Activated naive CD4-positive, alpha-beta T cell treated with anti-CD3 and anti-CD28 coated beads, Interleukin-2, amount 10 ng/mL, durations not matched to agents 7 days and 5 days (primary cell): ENCODE measurements around the gene GRB2.
"Not testable (repeated sequence)": the region's sequence is repeated elsewhere in the genome, so short reads cannot be mapped to it uniquely, and the experiment has no call there.

Experiments
- CTCF ChIA-PET: fragments of 350-600 bp; sonication (Branson Sonifier 250); formaldehyde crosslinking; loops from one replicate; lab custom pipeline; 2021; ENCODE audit warnings: antibody characterized with exemption; lab: Charles Lee
- DNase-seq: peaks from one replicate; pipeline ENCODE4 v3.0.0-alpha.2; 2020
- H3K27ac Mint-ChIP-seq: one replicate; pipeline ENCODE4 v1.8.0; 2021; ENCODE audit warnings: mild to moderate bottlenecking, moderate library complexity, mixed read lengths
- H3K27me3 Mint-ChIP-seq: one replicate; pipeline ENCODE4 v1.8.0; 2021; ENCODE audit warnings: mild to moderate bottlenecking, mixed read lengths
- H3K36me3 Mint-ChIP-seq: one replicate; pipeline ENCODE4 v1.8.0; 2021; ENCODE audit warnings: mixed read lengths
- H3K4me1 Mint-ChIP-seq: one replicate; pipeline ENCODE4 v1.8.0; 2021; ENCODE audit warnings: mixed read lengths
- H3K4me3 Mint-ChIP-seq: one replicate; pipeline ENCODE4 v1.8.0; 2021; ENCODE audit warnings: mild to moderate bottlenecking, moderate library complexity, mixed read lengths
- H3K9me3 Mint-ChIP-seq: one replicate; pipeline ENCODE4 v1.8.0; 2021; ENCODE audit warnings: mixed read lengths

GRB2 gene

GRCh38 chr17:75307957-75308731 is 97.3 kb downstream of the GRB2 start:
- Mint-ChIP-seq H3K27ac (no peak overlapping the region), H3K9me3 (no peaks in the 10 kb centered on the region), H3K36me3 (no peaks in the 10 kb centered on the region)

GRCh38 chr17:75301502-75302206 is 103.8 kb downstream of the GRB2 start:
- no peak for DNase-seq
- Mint-ChIP-seq H3K4me3 (no peak overlapping the region), H3K4me1 (peaks cover 8% of the 10 kb centered on the region), H3K27ac (no peak overlapping the region), H3K27me3 (no peaks in the 10 kb centered on the region), H3K9me3 (no peaks in the 10 kb centered on the region), H3K36me3 (peaks cover 1% of the 10 kb centered on the region)
- CTCF ChIA-PET: no interaction called here

More at GRCh38 chr17:75307957-75308731, 97.3 kb downstream of the GRB2 start:
- Mint-ChIP-seq H3K4me3 (no peak overlapping the region), H3K4me1 (peaks cover 7% of the 10 kb centered on the region), H3K27me3 (no peaks in the 10 kb centered on the region)
- DNase-seq: no peak
- CTCF ChIA-PET: no interaction called here

GRCh38 chr17:75301049-75301448 is 104.4 kb downstream of the GRB2 start:
- Mint-ChIP-seq H3K4me1 (peaks cover 10% of the 10 kb centered on the region), H3K27me3 (no peaks in the 10 kb centered on the region), H3K27ac (no peak overlapping the region), H3K4me3 (no peak overlapping the region), H3K36me3 (peaks cover 1% of the 10 kb centered on the region), H3K9me3 (no peaks in the 10 kb centered on the region)
- DNase-seq: no peak
- CTCF ChIA-PET: no interaction called here

GRCh38 chr17:75300280-75300679 is 105.2 kb downstream of the GRB2 start:
- Mint-ChIP-seq H3K9me3 (no peaks in the 10 kb centered on the region), H3K27me3 (no peaks in the 10 kb centered on the region), H3K36me3 (peaks cover 1% of the 10 kb centered on the region), H3K27ac (no peak overlapping the region), H3K4me1 (peaks cover 17% of the 10 kb centered on the region), H3K4me3 (no peak overlapping the region)
- no peak for DNase-seq
- CTCF ChIA-PET: no interaction called here

- no peak for DNase-seq
- Mint-ChIP-seq H3K4me3 (no peak overlapping the region), H3K27ac (peak overlapping the region; percentile 85), H3K27me3 (no peaks in the 10 kb centered on the region), H3K4me1 (peaks cover 22% of the 10 kb centered on the region), H3K9me3 (no peaks in the 10 kb centered on the region), H3K36me3 (peaks cover 1% of the 10 kb centered on the region)
- CTCF ChIA-PET: interaction anchor here (0.6 to 1.7 kb wide), 5 partner anchors 14 to 108 kb away, joined by 3 to 4 read pairs (median 3); partner anchors contain the start of gene MIF4GD
Observed at GRCh38 chr17:75295201-75296158, 110.0 kb downstream of the GRB2 start.

GRCh38 chr17:75292810-75293448 is 112.5 kb downstream of the GRB2 start:
- peaks cover 37% of the 10 kb centered on the region for H3K4me1 Mint-ChIP-seq
- not testable (repeated sequence) for H3K27me3 Mint-ChIP-seq, H3K27ac Mint-ChIP-seq, H3K9me3 Mint-ChIP-seq, H3K36me3 Mint-ChIP-seq, DNase-seq, H3K4me3 Mint-ChIP-seq
- CTCF ChIA-PET: interaction anchor here (1.2 to 1.6 kb wide), 2 partner anchors 30 to 120 kb away, joined by 3 to 6 read pairs; no protein-coding TSS in a partner anchor

- Mint-ChIP-seq H3K27ac (peak overlapping the region; percentile 100), H3K4me1 (peaks cover 25% of the 10 kb centered on the region), H3K27me3 (peaks cover 5% of the 10 kb centered on the region), H3K9me3 (no peaks in the 10 kb centered on the region), H3K4me3 (peak overlapping the region; percentile 99), H3K36me3 (peaks cover 19% of the 10 kb centered on the region)
- CTCF ChIA-PET: interaction anchor here (0.7 to 2.6 kb wide), 13 partner anchors 8 to 122 kb away, joined by 3 to 22 read pairs (median 6); partner anchors contain the start of genes GRB2 and MIF4GD
- DNase-seq: peak; percentile 73
Observed at GRCh38 chr17:75289832-75290337, 115.6 kb downstream of the GRB2 start.

GRCh38 chr17:75289115-75289831 is 116.2 kb downstream of the GRB2 start, which contains the start of gene SLC25A19:
Gene SLC25A19, minus strand, starts transcription at chr17:75289433. Its CDS starts 2,669 bp downstream, at chr17:75286764.
- CTCF ChIA-PET: interaction anchor here (0.7 to 2.6 kb wide), 14 partner anchors 9 to 123 kb away, joined by 3 to 22 read pairs (median 4); partner anchors contain the start of gene MIF4GD
- Mint-ChIP-seq H3K4me1 (peaks cover 25% of the 10 kb centered on the region), H3K36me3 (peaks cover 19% of the 10 kb centered on the region), H3K27ac (peak within 1 kb of the TSS; percentile 100), H3K9me3 (no peaks in the 10 kb centered on the region), H3K27me3 (peaks cover 5% of the 10 kb centered on the region), H3K4me3 (peak within 1 kb of the TSS; percentile 99)
- peak; percentile 99 for DNase-seq

GRCh38 chr17:75288770-75289114 is 116.7 kb downstream of the GRB2 start:
- Mint-ChIP-seq H3K4me1 (peaks cover 25% of the 10 kb centered on the region), H3K9me3 (no peaks in the 10 kb centered on the region), H3K36me3 (peaks cover 20% of the 10 kb centered on the region), H3K27ac (peak overlapping the region; percentile 100), H3K4me3 (peak overlapping the region; percentile 99), H3K27me3 (peaks cover 5% of the 10 kb centered on the region)
- CTCF ChIA-PET: interaction anchor here (0.8 to 2.6 kb wide), 12 partner anchors 9 to 123 kb away, joined by 3 to 22 read pairs (median 4); partner anchors contain the start of gene MIF4GD
- no peak for DNase-seq

- peak overlapping the region; percentile 99 for H3K4me3 Mint-ChIP-seq
- CTCF ChIA-PET: interaction anchor here (1.3 to 2.6 kb wide), 4 partner anchors 9 to 119 kb away, joined by 4 to 22 read pairs (median 5); partner anchors contain the start of gene MIF4GD
- peaks cover 24% of the 10 kb centered on the region for H3K36me3 Mint-ChIP-seq
- H3K9me3 Mint-ChIP-seq: no peaks in the 10 kb centered on the region
- DNase-seq: no peak
- peak overlapping the region; percentile 100 for H3K27ac Mint-ChIP-seq
- H3K27me3 Mint-ChIP-seq: peaks cover 5% of the 10 kb centered on the region
- peaks cover 25% of the 10 kb centered on the region for H3K4me1 Mint-ChIP-seq
Observed at GRCh38 chr17:75288359-75288758, 117.1 kb downstream of the GRB2 start.

- H3K27me3 Mint-ChIP-seq: peaks cover 5% of the 10 kb centered on the region
Observed at GRCh38 chr17:75287221-75287620, 118.3 kb downstream of the GRB2 start.

GRCh38 chr17:75285123-75285522 is 120.4 kb downstream of the GRB2 start:
- H3K27ac Mint-ChIP-seq: no peak overlapping the region
- H3K4me3 Mint-ChIP-seq: no peak overlapping the region
- H3K9me3 Mint-ChIP-seq: no peaks in the 10 kb centered on the region
- H3K4me1 Mint-ChIP-seq: peaks cover 20% of the 10 kb centered on the region
- no peak for DNase-seq
- H3K27me3 Mint-ChIP-seq: peaks cover 5% of the 10 kb centered on the region
- CTCF ChIA-PET: interaction anchor here (1.0 kb wide), 1 partner anchor 11 kb away, joined by 3 read pairs; no protein-coding TSS in a partner anchor
- peaks cover 34% of the 10 kb centered on the region for H3K36me3 Mint-ChIP-seq

More at GRCh38 chr17:75287221-75287620, 118.3 kb downstream of the GRB2 start:
- H3K27ac Mint-ChIP-seq: no peak overlapping the region
- H3K4me1 Mint-ChIP-seq: peaks cover 25% of the 10 kb centered on the region
- CTCF ChIA-PET: no interaction called here
- no peaks in the 10 kb centered on the region for H3K9me3 Mint-ChIP-seq
- peak overlapping the region; percentile 99 for H3K4me3 Mint-ChIP-seq
- DNase-seq: no peak
- peaks cover 26% of the 10 kb centered on the region for H3K36me3 Mint-ChIP-seq
